H9 (cell line): Measurements from ENCODE around the gene RGS6. TPM values are rescaled to one million over a fixed set of nuclear protein-coding genes. Genes with fewer than 3 reads are reported as not detected.
"Not testable (repeated sequence)": the region's sequence is repeated elsewhere in the genome, so short reads cannot be mapped to it uniquely, and the experiment has no call there.

Source experiments
- DNase-seq: peaks from one replicate; pipeline ENCODE4 v3.0.0-alpha.2; 2017
- H2AFZ ChIP-seq: one replicate; pipeline ENCODE4 v1.6.1; 2013; ENCODE audit warnings: mild to moderate bottlenecking, low read length, control low read depth, moderate library complexity
- H2AK5ac ChIP-seq: 2 replicates; pipeline ENCODE4 v1.6.1; 2013; ENCODE audit warnings: low read length, control low read depth, mixed read lengths; ENCODE audit not compliant: insufficient read length
- H2BK120ac ChIP-seq: one replicate; pipeline ENCODE4 v1.6.1; 2013; ENCODE audit warnings: low read depth, mild to moderate bottlenecking, low read length, control low read depth, inconsistent platforms; ENCODE audit not compliant: poor library complexity, severe bottlenecking
- H2BK12ac ChIP-seq: 2 replicates; pipeline ENCODE4 v1.6.1; 2013; ENCODE audit warnings: low read length, control low read depth, mixed read lengths, low read depth; ENCODE audit not compliant: insufficient read length
- H2BK15ac ChIP-seq: 2 replicates; pipeline ENCODE4 v1.6.1; 2013; ENCODE audit warnings: low read depth, low read length, control low read depth
- H2BK20ac ChIP-seq: one replicate; pipeline ENCODE4 v1.6.1; 2013; ENCODE audit warnings: low read depth, mild to moderate bottlenecking, low read length, control low read depth, inconsistent platforms; ENCODE audit not compliant: poor library complexity, severe bottlenecking
- H2BK5ac ChIP-seq: 2 replicates; pipeline ENCODE4 v1.6.1; 2013; ENCODE audit warnings: low read length, control low read depth, mixed read lengths; ENCODE audit not compliant: insufficient read length
- H3K14ac ChIP-seq: 2 replicates; pipeline ENCODE4 v1.6.1; 2013; ENCODE audit warnings: low read length, control low read depth; ENCODE audit not compliant: insufficient read depth
- H3K18ac ChIP-seq: 2 replicates; pipeline ENCODE4 v1.6.1; 2013; ENCODE audit warnings: low read depth, mild to moderate bottlenecking, mixed read lengths, low read length, control low read depth; ENCODE audit not compliant: insufficient read length
- H3K23ac ChIP-seq: 2 replicates; pipeline ENCODE4 v1.6.1; 2013; ENCODE audit warnings: low read length, control low read depth, mixed read lengths, low read depth; ENCODE audit not compliant: insufficient read length
- H3K23me2 ChIP-seq: 2 replicates; pipeline ENCODE4 v1.6.1; 2013; ENCODE audit warnings: low read depth, mild to moderate bottlenecking, mixed read lengths, low read length, control low read depth; ENCODE audit not compliant: insufficient read length, poor library complexity, severe bottlenecking
- H3K27ac ChIP-seq: 2 replicates; pipeline ENCODE4 v1.5.1; 2013; ENCODE audit warnings: low read length, control low read depth, mixed read lengths, low read depth; ENCODE audit not compliant: insufficient read length
- H3K27me3 ChIP-seq: 2 replicates; pipeline ENCODE4 v1.6.1; 2013; ENCODE audit warnings: low read length, control low read depth, inconsistent platforms; ENCODE audit not compliant: insufficient read depth
- H3K4ac ChIP-seq: 2 replicates; pipeline ENCODE4 v1.6.1; 2013; ENCODE audit warnings: low read depth, mild to moderate bottlenecking, control low read depth, inconsistent platforms, low read length, moderate library complexity
- H3K4me1 ChIP-seq: 2 replicates; pipeline ENCODE4 v1.6.1; 2013; ENCODE audit warnings: low read length, control low read depth, inconsistent platforms; ENCODE audit not compliant: insufficient read depth
- H3K4me2 ChIP-seq: 2 replicates; pipeline ENCODE4 v1.6.1; 2013; ENCODE audit warnings: low read length, control low read depth, mixed read lengths; ENCODE audit not compliant: insufficient read length, insufficient read depth
- H3K56ac ChIP-seq: 2 replicates; pipeline ENCODE4 v1.6.1; 2013; ENCODE audit warnings: low read depth, mild to moderate bottlenecking, mixed read lengths, low read length, control low read depth; ENCODE audit not compliant: insufficient read length
- H3K79me1 ChIP-seq: 2 replicates; pipeline ENCODE4 v1.6.1; 2013; ENCODE audit warnings: low read depth, mild to moderate bottlenecking, moderate library complexity, low read length, control low read depth, inconsistent platforms; ENCODE audit not compliant: insufficient read depth, poor library complexity, severe bottlenecking
- H3K79me2 ChIP-seq: 2 replicates; pipeline ENCODE4 v1.6.1; 2013; ENCODE audit warnings: low read length, control low read depth, inconsistent platforms; ENCODE audit not compliant: insufficient read depth
- H3K9ac ChIP-seq: 2 replicates; pipeline ENCODE4 v1.6.1; 2013; ENCODE audit warnings: low read length, control low read depth, mixed read lengths; ENCODE audit not compliant: insufficient read length; ENCODE audit errors: extremely low read depth
- H3K9me3 ChIP-seq: one replicate; pipeline ENCODE4 v1.6.1; 2013; ENCODE audit warnings: low read depth, low read length, inconsistent platforms; ENCODE audit not compliant: control insufficient read depth
- H3T11ph ChIP-seq: one replicate; pipeline ENCODE4 v1.6.1; 2013; ENCODE audit warnings: mild to moderate bottlenecking, low read length, control low read depth, inconsistent platforms
- H4K20me1 ChIP-seq: one replicate; pipeline ENCODE4 v1.6.1; 2013; ENCODE audit not compliant: control insufficient read depth, insufficient read length, insufficient read depth
- H4K5ac ChIP-seq: 2 replicates; pipeline ENCODE4 v1.6.1; 2013; ENCODE audit warnings: low read depth, mild to moderate bottlenecking, mixed read lengths, low read length, control low read depth; ENCODE audit not compliant: insufficient read length
- H4K8ac ChIP-seq: replicated peaks from 2 replicates; pipeline ENCODE4 v1.6.1; 2013; ENCODE audit warnings: low read length, control low read depth, mixed read lengths, low read depth; ENCODE audit not compliant: insufficient read length
- H4K91ac ChIP-seq: 2 replicates; pipeline ENCODE4 v1.6.1; 2013; ENCODE audit warnings: low read depth, mild to moderate bottlenecking, moderate library complexity, mixed read lengths, low read length, control low read depth; ENCODE audit not compliant: insufficient read length
- H3K27ac Mint-ChIP-seq, 3 experiments: 2 replicates in 2 of 3; 3 replicates in 1 of 3; pipeline ENCODE4 v1.8.0; 2020 to 2021; ENCODE audit warnings: mixed read lengths in 3 of 3, mild to moderate bottlenecking in 1 of 3, moderate library complexity in 1 of 3
- H3K27me3 Mint-ChIP-seq: 2 replicates; pipeline ENCODE4 v1.8.0; 2021; ENCODE audit warnings: low read depth, mild to moderate bottlenecking, moderate library complexity, mixed read lengths
- H3K36me3 Mint-ChIP-seq, 3 experiments: 2 replicates in 2 of 3; 3 replicates in 1 of 3; pipeline ENCODE4 v1.8.0; 2020 to 2021; ENCODE audit warnings: low read depth in 3 of 3, mixed read lengths in 3 of 3; ENCODE audit not compliant: insufficient read depth in 1 of 3
- H3K4me1 Mint-ChIP-seq, 2 experiments: 2 replicates each; pipeline ENCODE4 v1.8.0; 2020; ENCODE audit warnings: mixed read lengths in 2 of 2
- H3K4me3 Mint-ChIP-seq, 2 experiments: 2 replicates in 1 of 2; 3 replicates in 1 of 2; pipeline ENCODE4 v1.8.0; 2020 to 2021; ENCODE audit warnings: mild to moderate bottlenecking in 2 of 2, mixed read lengths in 2 of 2, moderate library complexity in 1 of 2
- H3K9me3 Mint-ChIP-seq, 2 experiments: 2 replicates in 1 of 2; 3 replicates in 1 of 2; pipeline ENCODE4 v1.8.0; 2020; ENCODE audit warnings: mild to moderate bottlenecking in 2 of 2, mixed read lengths in 2 of 2, moderate library complexity in 1 of 2
- WGBS: extraction: QIAGEN DNeasy Blood & Tissue Kit; methylation state at CpG from one replicate; pipeline ENCODE4 v1.1.7; 2013; ENCODE audit warnings: missing lambda C conversion rate, low lambda C conversion rate, mixed read lengths; ENCODE audit not compliant: insufficient read length; ENCODE audit errors: extremely low coverage; 5-methylcytosine and 5-hydroxymethylcytosine counted together
- total RNA-seq: library from RNA; stranded (reverse); gene quantifications from 2 replicates; pipeline ENCODE4 v1.2.1, GENCODE V29; 2021

Gene RGS6
- total RNA-seq, 1 experiment from 2014 or later, result 3.0 TPM

GRCh38 chr14:71939344-71939743, 7.1 kb downstream of the RGS6 start:
- H2BK120ac ChIP-seq, H3K4me1 Mint-ChIP-seq, H2BK20ac ChIP-seq, H2BK12ac ChIP-seq, H3K79me1 ChIP-seq, H3K4me1 ChIP-seq, H2BK15ac ChIP-seq, H3T11ph ChIP-seq, H3K27ac ChIP-seq, H3K18ac ChIP-seq, H4K8ac ChIP-seq, H3K4me2 ChIP-seq, H2AK5ac ChIP-seq, H3K79me2 ChIP-seq, H2BK5ac ChIP-seq, DNase-seq, H3K56ac ChIP-seq, H3K4ac ChIP-seq, H3K14ac ChIP-seq, H4K5ac ChIP-seq, H3K23me2 ChIP-seq, H4K91ac ChIP-seq, H3K4me3 Mint-ChIP-seq, H3K23ac ChIP-seq, H3K9me3 ChIP-seq, H3K27ac Mint-ChIP-seq, H3K9ac ChIP-seq, H3K27me3 ChIP-seq, H2AFZ ChIP-seq, H4K20me1 ChIP-seq: not testable (repeated sequence)
- peaks cover 3 to 12% (median 5%) of the 10 kb centered on the region in 3 experiments; a peak in 6 of 7 replicates for H3K36me3 Mint-ChIP-seq
- H3K9me3 Mint-ChIP-seq, result peaks cover 8 to 19% of the 10 kb centered on the region in 2 experiments; a peak in 4 of 5 replicates
- peaks cover 13% of the 10 kb centered on the region for H3K27me3 Mint-ChIP-seq
- WGBS, result no CpG with 5 or more reads among the region's 1 CpG

GRCh38 chr14:71940500-71940899, 8.3 kb downstream of the RGS6 start:
- not testable (repeated sequence) for H3K27me3 Mint-ChIP-seq, H3K14ac ChIP-seq, H2BK12ac ChIP-seq, H4K20me1 ChIP-seq, H3K27ac Mint-ChIP-seq, H3T11ph ChIP-seq, H2BK5ac ChIP-seq, H4K8ac ChIP-seq, H2AFZ ChIP-seq, H3K9ac ChIP-seq, H2BK15ac ChIP-seq, H4K91ac ChIP-seq, H2BK20ac ChIP-seq, H3K23ac ChIP-seq, H3K79me1 ChIP-seq, H2BK120ac ChIP-seq, H3K4me2 ChIP-seq, H3K56ac ChIP-seq, H3K4ac ChIP-seq, H3K23me2 ChIP-seq, H3K27ac ChIP-seq, H4K5ac ChIP-seq, H3K4me3 Mint-ChIP-seq, H3K18ac ChIP-seq, H3K9me3 ChIP-seq, H3K4me1 Mint-ChIP-seq, H3K4me1 ChIP-seq, H2AK5ac ChIP-seq, H3K79me2 ChIP-seq, DNase-seq, H3K27me3 ChIP-seq
- Mint-ChIP-seq H3K9me3 (peaks cover 8 to 19% of the 10 kb centered on the region in 2 experiments; a peak in 4 of 5 replicates), H3K36me3 (peaks cover 3 to 12% (median 5%) of the 10 kb centered on the region in 3 experiments; a peak in 6 of 7 replicates)
